ENCODE measurements around the gene UBP1. TPM values are rescaled to one million over a fixed set of nuclear protein-coding genes. Genes with fewer than 3 reads are reported as not detected.
"Not testable (repeated sequence)": the region's sequence is repeated elsewhere in the genome, so short reads cannot be mapped to it uniquely, and the experiment has no call there.

UBP1 gene
- polyA plus RNA-seq, 12 donors: 41.1 to 91.5 (median 58.4) TPM; not detected in 1

DNA sequence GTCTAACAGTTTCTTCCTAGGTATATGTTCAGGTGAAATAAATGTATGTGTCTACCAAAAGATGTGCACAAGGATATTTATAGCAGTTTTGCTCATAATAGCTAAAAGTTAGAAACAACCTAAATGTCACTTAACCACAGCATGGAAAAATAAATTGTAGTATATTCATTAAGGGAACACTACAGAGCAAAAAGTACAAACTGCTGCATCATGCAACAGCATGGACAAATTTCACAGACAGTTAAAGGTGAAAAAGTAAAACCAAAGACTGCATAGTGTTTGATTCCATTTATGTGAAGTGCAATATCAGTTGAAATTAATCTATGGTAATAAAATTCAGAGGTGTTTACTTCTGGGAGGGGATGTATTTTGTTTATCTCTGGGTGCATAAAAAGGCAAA lies 100.4 kb downstream of the UBP1 start:
- no peak for DNase-seq

- DNase-seq: not testable (repeated sequence)
Observed at GRCh38 chr3:33338936-33339465, 101.2 kb downstream of the UBP1 start.

Other genes with a start within 250 kb of the UBP1 start
- 1 to 10 TPM in 10 of 12 donors, not detected in 2; 1.1 to 2.2 (median 1.7) TPM for gene SUSD5, start 221.6 kb downstream of the UBP1 start, polyA plus RNA-seq (ENCODE audit: insufficient read length in 12 of 12)
- 10 to 100 TPM in 3 of 12 donors, 1 to 10 TPM in 8, not detected in 1; 5.1 to 18.1 (median 8.4) TPM for gene FBXL2, start 163.0 kb downstream of the UBP1 start, polyA plus RNA-seq (ENCODE audit: insufficient read length in 12 of 12)

Data from muscle of arm (tissue), 12 donors.